GM19438 (cell line): ENCODE data around the gene PEPD.

Experiments used
- ATAC-seq: cut with Tn5 transposase; IDR thresholded peaks from one replicate; pipeline ENCODE4 v1.9.1; 2021; ENCODE audit warnings: low read depth; ENCODE audit not compliant: unreplicated experiment

The PEPD gene

DNA sequence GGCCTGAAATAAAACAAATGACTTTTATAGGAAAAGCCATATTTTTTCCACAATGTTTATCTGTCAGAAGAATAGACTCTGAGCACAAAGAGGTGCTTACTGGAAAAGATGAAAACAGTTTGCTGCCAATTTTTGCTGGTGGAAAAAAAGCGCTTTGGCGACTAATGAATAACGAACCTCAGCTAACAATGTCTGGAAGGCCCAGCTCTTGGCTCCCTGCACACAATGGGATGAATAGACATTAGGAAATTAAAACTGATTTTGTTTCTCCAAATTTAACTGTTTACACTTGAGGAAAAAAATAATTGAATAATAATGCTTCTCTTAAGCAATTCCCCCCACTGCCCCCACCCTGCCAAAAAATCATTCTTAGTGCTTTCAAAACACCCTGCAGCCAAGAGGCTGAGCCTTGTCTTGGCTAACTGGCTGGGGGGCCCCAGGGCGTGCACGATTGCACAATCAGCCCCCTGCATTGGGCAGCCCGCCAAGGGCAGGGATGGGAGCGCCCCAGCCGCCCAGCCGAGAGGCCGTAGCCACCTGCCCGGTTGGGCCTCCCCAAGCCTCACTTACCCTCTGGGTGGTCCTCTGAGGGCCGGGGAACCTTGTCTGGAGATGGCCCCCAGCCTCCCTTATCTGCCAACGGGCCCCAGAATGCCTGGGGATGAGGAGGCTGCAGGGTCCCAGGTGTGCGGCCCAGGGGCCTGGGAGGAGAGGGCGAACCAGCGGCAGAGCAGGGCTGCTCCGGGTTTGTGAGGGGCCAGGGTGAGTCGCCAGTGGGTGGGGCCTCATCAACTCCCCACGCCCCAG is 131.3 kb downstream of the PEPD start:
- no peak for ATAC-seq

GRCh38 chr19:33389421-33390100 is 132.0 kb downstream of the PEPD start:
- no peak for ATAC-seq

DNA sequence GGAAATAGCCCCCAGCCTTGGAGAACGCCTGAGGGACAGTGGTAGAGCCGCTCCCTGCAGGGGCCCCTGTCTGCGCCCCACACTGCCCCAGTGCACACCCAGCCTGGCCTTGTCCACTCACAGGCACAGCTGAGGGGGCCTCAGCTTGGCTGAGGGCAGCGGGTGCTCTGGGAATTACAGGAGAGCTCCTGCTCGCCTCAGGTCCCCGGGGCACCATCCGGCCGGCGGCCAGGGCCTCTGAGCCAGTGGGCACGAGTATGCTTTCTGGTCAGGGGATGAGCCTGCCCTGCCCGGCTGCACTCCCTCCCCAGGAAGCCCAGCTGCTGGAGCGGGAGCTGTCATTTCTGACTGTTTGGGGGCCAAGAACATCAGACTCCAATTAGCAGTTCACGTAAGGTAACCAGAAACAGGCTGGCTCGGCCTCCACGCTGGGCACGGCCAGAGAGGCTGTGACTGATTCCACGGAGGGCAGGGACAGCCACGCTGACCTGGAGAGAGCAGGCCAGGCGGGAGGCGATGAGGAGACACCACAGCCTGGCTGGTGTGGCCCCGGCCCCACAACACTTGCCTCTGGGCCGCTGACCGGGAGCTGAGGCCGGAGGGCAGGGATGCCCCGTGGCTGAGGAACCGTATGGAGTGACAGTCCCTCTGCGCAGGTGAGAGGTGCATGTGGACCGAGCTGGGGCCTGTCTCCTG is 132.7 kb downstream of the PEPD start:
- no peak for ATAC-seq

- ATAC-seq, result no peak
Measured at GRCh38 chr19:33388231-33388724, 133.3 kb downstream of the PEPD start.

DNA sequence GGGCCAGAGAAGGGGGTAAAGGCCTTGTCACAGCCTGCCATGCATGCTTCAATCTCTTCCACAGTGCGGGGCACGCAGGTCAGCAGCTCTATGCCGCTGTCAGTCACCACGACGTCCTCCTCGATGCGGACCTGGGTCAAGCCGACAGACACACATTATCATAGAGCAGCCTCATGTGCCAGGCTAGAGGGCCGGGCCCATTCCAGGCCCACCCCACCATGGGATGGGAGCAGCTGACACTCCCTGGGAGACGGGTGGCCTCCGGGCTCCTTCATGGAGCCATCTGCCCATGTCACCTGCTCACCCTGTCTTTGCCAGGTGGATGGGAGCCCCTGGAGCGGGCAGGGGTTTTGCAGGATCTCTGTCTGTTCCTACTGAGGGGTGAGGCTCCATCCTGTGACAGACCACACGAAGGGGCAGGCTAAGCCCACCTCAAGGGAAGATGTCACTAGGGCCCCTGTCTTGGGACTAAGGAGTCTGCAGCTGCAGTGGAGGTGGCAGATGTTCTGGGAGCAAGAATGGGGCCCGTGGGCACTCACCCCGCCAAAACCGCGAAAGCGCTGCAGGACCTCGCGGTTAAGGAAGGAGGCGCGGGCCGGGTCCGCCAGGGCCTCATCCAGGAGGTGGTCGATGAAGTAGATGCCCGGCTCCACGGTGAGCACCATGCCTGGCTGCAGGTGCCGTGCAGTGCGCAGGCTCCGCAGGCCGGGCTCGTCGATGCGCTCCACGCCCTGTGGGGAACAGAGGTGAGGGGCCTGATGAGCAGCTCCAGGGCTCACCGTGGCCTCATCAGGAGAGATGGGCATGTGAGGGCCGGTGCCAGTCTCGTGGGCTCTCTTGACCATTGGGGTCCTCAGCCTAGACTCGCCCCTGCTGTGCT is 134.0 kb downstream of the PEPD start:
- no peak for ATAC-seq

- no peak for ATAC-seq
Measured at GRCh38 chr19:33386361-33386858, 135.2 kb downstream of the PEPD start.

GRCh38 chr19:33385956-33386355 is 135.6 kb downstream of the PEPD start:
- no peak for ATAC-seq

- no peak for ATAC-seq
Measured at GRCh38 chr19:33384983-33385382, 136.6 kb downstream of the PEPD start.

DNA sequence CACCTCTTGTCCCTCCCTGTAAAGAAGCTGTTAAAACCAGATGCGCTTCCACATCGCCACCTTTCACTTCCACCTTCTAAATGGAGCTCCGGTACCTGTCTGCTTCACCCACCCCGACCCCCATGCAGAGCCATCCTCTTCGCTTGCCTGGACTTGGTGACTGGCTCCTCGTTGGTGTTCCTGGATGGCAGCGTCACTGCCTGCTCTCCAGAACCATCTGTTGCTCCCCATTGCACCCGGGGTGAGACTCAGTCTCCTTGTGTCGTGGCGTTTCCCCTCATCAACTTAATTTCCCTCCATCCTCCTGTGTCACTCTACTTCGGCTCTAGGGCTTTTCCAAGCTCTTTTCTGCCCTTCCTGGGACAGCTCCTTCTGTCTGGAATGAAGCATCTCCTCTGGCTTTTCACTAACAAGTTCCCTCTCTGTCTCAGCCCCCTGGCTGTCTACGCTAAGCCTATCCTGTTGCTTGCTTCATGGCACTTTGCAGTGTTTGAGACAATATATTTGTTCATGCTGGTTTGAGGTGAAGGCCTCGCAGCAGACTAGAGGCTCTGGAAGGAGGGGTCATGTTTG is 137.8 kb downstream of the PEPD start:
- ATAC-seq, result no peak

- no peak for ATAC-seq
Measured at GRCh38 chr19:33382982-33383381, 138.6 kb downstream of the PEPD start.

GRCh38 chr19:33382006-33382405 is 139.6 kb downstream of the PEPD start:
- ATAC-seq, result no peak

DNA sequence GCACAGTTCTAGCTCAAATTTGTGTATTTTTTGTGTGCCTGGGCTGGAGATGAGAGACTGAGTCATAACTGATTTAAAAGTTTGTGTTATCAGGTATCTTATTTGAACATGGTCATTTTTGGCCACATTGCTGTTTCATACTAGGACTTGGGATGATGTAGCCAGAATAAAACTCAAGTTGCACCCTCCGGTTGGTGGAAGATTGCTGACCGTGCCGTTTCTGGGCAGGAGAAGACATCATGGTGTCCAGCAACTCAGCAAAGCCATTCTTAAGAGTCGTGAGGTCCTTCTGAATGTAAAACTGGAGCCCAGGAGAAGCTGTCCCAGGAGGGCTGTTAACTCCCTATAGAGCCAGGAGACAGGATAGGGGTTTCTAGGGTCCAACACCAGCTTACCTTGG is 140.5 kb downstream of the PEPD start:
- no peak for ATAC-seq

DNA sequence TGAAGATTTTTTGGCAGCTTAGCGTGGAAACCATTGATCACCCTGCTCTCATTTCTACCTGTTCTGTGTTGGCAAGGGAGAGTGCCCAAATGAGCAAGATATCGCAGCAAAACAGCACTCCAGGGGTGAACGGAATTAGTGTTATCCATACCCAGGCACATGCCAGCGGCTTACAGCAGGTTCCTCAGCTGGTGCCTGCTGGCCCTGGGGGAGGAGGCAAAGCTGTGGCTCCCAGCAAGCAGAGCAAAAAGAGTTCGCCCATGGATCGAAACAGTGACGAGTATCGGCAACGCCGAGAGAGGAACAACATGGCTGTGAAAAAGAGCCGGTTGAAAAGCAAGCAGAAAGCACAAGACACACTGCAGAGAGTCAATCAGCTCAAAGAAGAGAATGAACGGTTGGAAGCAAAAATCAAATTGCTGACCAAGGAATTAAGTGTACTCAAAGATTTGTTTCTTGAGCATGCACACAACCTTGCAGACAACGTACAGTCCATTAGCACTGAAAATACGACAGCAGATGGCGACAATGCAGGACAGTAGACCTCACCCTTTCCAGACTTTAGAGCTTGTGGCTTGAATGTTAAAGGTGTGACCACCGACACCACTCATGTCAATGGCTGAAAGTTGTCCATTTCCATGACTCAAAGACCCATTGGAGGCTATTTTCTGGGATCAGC is 142.3 kb downstream of the PEPD start:
- no peak for ATAC-seq

GRCh38 chr19:33377586-33378475 is 143.8 kb downstream of the PEPD start:
- ATAC-seq, result no peak

DNA sequence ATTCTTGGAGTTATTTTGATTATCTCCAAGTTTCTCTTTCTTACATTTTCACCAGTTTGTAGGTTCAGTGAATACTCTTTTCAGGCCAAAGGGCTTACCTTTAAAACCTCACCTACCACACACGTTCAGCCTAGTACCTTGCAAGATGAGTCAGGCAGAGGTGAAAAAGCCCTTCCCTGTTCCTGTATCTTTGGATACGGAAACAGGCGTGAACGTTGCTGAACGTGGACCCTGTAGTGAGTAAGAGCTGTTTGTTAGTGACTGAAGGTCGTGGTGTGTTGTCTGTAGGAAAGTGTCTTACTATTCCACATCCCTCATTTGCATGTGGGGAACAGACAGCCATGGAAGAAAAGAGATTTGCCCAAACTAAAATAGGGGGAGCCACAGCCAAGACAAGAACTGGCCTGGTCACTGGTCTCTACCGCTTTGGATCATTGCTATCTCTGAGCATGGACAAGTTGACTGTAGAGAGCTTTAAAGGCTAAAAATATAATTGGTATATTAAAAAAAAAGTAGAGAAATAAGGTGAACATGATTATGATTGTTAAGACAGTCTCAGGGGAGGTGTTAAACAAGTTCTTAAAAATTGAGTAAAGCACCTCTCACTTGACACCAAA is 144.5 kb downstream of the PEPD start:
- ATAC-seq, result no peak

- ATAC-seq, result no peak
Measured at GRCh38 chr19:33376423-33376822, 145.2 kb downstream of the PEPD start.

DNA sequence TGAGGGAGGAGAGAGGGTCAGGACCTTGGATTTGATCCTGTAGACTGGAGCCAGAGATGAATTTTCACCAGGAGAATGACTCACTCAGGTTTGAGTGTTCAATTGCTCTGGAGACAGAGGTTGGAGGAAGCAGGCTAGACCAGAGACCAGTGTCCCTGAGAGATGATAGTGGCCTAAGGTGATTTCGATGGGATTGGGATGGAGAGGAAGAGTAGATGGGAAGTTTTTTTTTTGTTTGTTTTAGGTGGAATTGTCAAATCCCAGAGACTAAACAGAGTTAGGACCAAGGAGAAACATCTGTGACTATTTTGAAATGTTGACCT is 145.8 kb downstream of the PEPD start:
- no peak for ATAC-seq
